ENCODE results near the gene CDC25B. TPM values are rescaled to one million over a fixed set of nuclear protein-coding genes. Genes with fewer than 3 reads are reported as not detected.

Gene CDC25B
- total RNA-seq, 1 donor from 2014 or later = 29.4 TPM

DNA sequence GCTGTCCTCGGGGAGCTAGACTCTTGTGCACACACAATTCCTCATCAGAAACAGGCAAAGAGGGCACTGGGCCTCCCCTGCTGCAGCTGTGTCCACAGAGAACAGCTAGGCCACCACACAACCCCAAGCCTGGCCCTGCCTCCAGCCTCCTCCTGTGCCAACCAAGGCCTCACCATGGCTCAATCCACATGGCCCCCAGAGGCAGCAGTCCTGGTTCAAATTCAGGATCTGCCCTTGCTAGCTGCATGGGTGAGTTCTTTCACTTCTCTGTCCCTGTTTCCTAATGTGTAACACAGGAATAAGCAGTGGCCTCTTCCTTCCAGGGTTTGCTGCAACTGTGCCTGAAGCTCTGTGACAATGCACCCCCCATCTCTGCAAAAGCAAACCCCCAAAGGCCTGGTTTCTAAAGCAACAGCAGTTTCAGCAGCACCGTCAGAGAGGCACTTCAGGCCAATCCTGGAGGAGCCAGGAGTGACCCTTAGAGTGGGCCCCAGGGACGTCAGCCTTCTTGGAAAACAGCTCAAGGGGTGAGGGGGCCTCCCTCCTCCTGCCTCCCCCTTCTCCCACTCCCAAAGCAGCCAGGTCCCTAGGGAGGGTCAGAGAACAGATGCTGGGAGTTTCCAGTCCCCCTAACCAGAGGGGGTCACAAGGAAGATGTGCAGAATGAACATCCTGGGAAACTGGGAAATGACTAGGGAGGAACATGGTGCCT lies 30.8 kb upstream of the CDC25B start:
- Mint-ChIP-seq H3K4me3 (no peak overlapping the region), H3K27me3 (ENCODE audit: low read depth) (no peaks in the 10 kb centered on the region), H3K27ac (no peak overlapping the region), H3K4me1 (peaks cover 28% of the 10 kb centered on the region), H3K36me3 (no peaks in the 10 kb centered on the region), H3K9me3 (no peaks in the 10 kb centered on the region)
- TF ChIP-seq, protein P1, sequence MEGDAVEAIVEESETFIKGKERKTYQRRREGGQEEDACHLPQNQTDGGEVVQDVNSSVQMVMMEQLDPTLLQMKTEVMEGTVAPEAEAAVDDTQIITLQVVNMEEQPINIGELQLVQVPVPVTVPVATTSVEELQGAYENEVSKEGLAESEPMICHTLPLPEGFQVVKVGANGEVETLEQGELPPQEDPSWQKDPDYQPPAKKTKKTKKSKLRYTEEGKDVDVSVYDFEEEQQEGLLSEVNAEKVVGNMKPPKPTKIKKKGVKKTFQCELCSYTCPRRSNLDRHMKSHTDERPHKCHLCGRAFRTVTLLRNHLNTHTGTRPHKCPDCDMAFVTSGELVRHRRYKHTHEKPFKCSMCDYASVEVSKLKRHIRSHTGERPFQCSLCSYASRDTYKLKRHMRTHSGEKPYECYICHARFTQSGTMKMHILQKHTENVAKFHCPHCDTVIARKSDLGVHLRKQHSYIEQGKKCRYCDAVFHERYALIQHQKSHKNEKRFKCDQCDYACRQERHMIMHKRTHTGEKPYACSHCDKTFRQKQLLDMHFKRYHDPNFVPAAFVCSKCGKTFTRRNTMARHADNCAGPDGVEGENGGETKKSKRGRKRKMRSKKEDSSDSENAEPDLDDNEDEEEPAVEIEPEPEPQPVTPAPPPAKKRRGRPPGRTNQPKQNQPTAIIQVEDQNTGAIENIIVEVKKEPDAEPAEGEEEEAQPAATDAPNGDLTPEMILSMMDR (IDR thresholded peaks at IDR 0.05; ENCODE audit: unreplicated experiment) = no peak
- no peak for DNase-seq (ENCODE audit: low spot score in 2 of 2, unreplicated experiment in 2 of 2)

- TF ChIP-seq, protein P1 (IDR thresholded peaks at IDR 0.05; ENCODE audit: unreplicated experiment) = no peak
- no peaks in the 10 kb centered on the region for H3K36me3 Mint-ChIP-seq
- H3K27me3 Mint-ChIP-seq (ENCODE audit: low read depth) = no peaks in the 10 kb centered on the region
- H3K9me3 Mint-ChIP-seq = no peaks in the 10 kb centered on the region
- DNase-seq (ENCODE audit: low spot score in 2 of 2, unreplicated experiment in 2 of 2) = no peak
- peak overlapping the region; percentile 82 for H3K4me3 Mint-ChIP-seq
- peaks cover 22% of the 10 kb centered on the region for H3K4me1 Mint-ChIP-seq
- no peak overlapping the region for H3K27ac Mint-ChIP-seq
Observed at GRCh38 chr20:3766422-3767109, 29.5 kb upstream of the CDC25B start.

DNA sequence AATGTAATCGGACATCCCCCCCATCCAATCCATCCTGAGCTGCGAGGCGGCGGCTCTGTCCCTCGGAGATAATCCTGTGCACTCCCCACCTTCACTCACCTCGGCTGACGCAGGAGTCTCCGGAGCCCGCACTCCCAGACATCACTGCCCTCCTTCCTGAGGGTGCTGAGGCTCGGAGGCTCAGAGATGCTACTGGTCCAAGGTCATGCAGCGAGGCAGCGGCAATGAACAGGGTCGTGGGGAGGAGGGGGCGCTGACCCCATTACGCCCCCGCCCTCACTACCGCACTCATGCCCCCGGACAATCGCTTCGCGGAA lies 29.0 kb upstream of the CDC25B start:
- Mint-ChIP-seq H3K9me3 (no peaks in the 10 kb centered on the region), H3K4me3 (peak overlapping the region; percentile 82), H3K36me3 (no peaks in the 10 kb centered on the region), H3K4me1 (peaks cover 22% of the 10 kb centered on the region), H3K27ac (no peak overlapping the region), H3K27me3 (ENCODE audit: low read depth) (no peaks in the 10 kb centered on the region)
- TF ChIP-seq, protein P1 (IDR thresholded peaks at IDR 0.05; ENCODE audit: unreplicated experiment) = no peak
- no peak for DNase-seq (ENCODE audit: low spot score in 2 of 2, unreplicated experiment in 2 of 2)

GRCh38 chr20:3767427-3768341 lies 28.4 kb upstream of the CDC25B start, which contains the start of gene ADISSP:
Gene ADISSP (minus strand): TSS chr20:3767753. CDS start chr20:3760100, 7,653 bp downstream.
- peak; percentile 95 to 97 for DNase-seq (ENCODE audit: low spot score in 2 of 2, unreplicated experiment in 2 of 2)
- TF ChIP-seq, protein P1 (IDR thresholded peaks at IDR 0.05; ENCODE audit: unreplicated experiment) = no peak
- Mint-ChIP-seq H3K9me3 (no peaks in the 10 kb centered on the region), H3K27ac (peak within 1 kb of the TSS; percentile 94), H3K36me3 (no peaks in the 10 kb centered on the region), H3K4me3 (peak within 1 kb of the TSS; percentile 82), H3K27me3 (ENCODE audit: low read depth) (no peaks in the 10 kb centered on the region), H3K4me1 (peaks cover 22% of the 10 kb centered on the region)

DNA sequence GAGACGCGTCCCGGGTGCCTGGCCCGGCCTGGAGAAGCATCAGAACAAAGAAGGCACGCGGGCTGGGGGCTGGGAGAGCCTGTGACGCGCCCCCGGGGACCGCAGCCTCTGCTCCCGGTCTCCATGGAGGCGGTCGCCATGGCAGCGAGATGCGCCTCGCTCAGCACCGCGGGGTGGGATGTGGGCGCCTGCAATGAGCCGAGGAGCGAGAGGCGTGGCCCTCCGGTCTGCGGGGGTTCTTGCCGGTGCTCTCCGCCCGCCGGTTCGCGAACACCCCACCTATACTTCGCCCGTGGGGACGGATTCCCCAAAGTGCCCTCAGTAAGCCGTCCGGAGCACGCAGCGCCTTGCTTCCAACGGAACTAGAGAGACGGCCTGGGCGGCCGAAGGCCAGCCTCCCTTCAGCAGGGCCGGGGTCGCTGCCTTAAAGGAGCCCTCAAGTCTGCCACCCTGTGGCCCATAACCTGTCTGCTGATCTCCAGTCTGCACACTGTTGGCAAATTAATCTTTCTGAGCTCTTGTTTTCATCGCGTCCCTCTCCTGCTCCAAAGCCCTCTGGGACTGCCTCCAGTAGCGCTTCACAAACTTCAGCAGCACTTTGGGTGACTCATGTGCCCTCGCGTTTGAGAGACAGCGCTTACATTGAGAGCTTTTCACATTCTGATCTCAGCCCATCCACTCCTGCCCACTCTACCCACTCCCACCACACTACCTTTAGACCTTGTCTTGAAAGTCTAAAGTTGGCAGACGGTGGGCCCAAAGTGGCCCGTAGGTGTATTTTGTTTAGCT lies 27.6 kb upstream of the CDC25B start:
- Mint-ChIP-seq H3K36me3 (no peaks in the 10 kb centered on the region), H3K27me3 (ENCODE audit: low read depth) (no peaks in the 10 kb centered on the region), H3K27ac (peak overlapping the region; percentile 94), H3K4me3 (peak overlapping the region; percentile 82), H3K4me1 (peaks cover 22% of the 10 kb centered on the region), H3K9me3 (no peaks in the 10 kb centered on the region)
- TF ChIP-seq, protein P1 (IDR thresholded peaks at IDR 0.05; ENCODE audit: unreplicated experiment) = peak; percentile 43
- DNase-seq (ENCODE audit: low spot score in 2 of 2, unreplicated experiment in 2 of 2) = peak; percentile 73 to 85

Data from mesothelial cell of epicardium (in vitro differentiated cells).